ENCODE data around the gene TRPV6.

The TRPV6 gene

GRCh38 chr7:142868986-142869415 lies 16.5 kb downstream of the TRPV6 start:
- DNase-seq (ENCODE audit: low spot score): no peak

GRCh38 chr7:142868188-142868985 lies 17.2 kb downstream of the TRPV6 start:
- no peak for DNase-seq (ENCODE audit: low spot score)

- no peak for DNase-seq (ENCODE audit: low spot score)
Measured at GRCh38 chr7:142867398-142868187, 18.0 kb downstream of the TRPV6 start.

GRCh38 chr7:142867097-142867378 lies 18.5 kb downstream of the TRPV6 start:
- DNase-seq (ENCODE audit: low spot score): no peak

- no peak for DNase-seq (ENCODE audit: low spot score)
Measured at GRCh38 chr7:142866361-142867096, 19.0 kb downstream of the TRPV6 start.

- DNase-seq (ENCODE audit: low spot score): no peak
Measured at GRCh38 chr7:142865766-142866165, 19.8 kb downstream of the TRPV6 start.

GRCh38 chr7:142864980-142865747 lies 20.4 kb downstream of the TRPV6 start:
- no peak for DNase-seq (ENCODE audit: low spot score)

- no peak for DNase-seq (ENCODE audit: low spot score)
Measured at GRCh38 chr7:142863891-142864685, 21.5 kb downstream of the TRPV6 start.

GRCh38 chr7:142862786-142863400 lies 22.7 kb downstream of the TRPV6 start:
- no peak for DNase-seq (ENCODE audit: low spot score)

GRCh38 chr7:142862351-142862750 lies 23.2 kb downstream of the TRPV6 start:
- no peak for DNase-seq (ENCODE audit: low spot score)

GRCh38 chr7:142860968-142861367 lies 24.6 kb downstream of the TRPV6 start:
- no peak for DNase-seq (ENCODE audit: low spot score)

- peak; percentile 11 for DNase-seq (ENCODE audit: low spot score)
Measured at GRCh38 chr7:142859829-142860228, 25.7 kb downstream of the TRPV6 start.

- DNase-seq (ENCODE audit: low spot score): no peak
Measured at GRCh38 chr7:142859411-142859810, 26.1 kb downstream of the TRPV6 start.

- DNase-seq (ENCODE audit: low spot score): no peak
Measured at GRCh38 chr7:142857625-142858024, 27.9 kb downstream of the TRPV6 start.

- DNase-seq (ENCODE audit: low spot score): no peak
Measured at GRCh38 chr7:142856565-142857245, 28.8 kb downstream of the TRPV6 start.

- DNase-seq (ENCODE audit: low spot score): peak; percentile 20
Measured at GRCh38 chr7:142855756-142856564, 29.6 kb downstream of the TRPV6 start.

GRCh38 chr7:142855114-142855743 lies 30.3 kb downstream of the TRPV6 start:
- no peak for DNase-seq (ENCODE audit: low spot score)

- peak; percentile 57 for DNase-seq (ENCODE audit: low spot score)
Measured at GRCh38 chr7:142854372-142855113, 31.0 kb downstream of the TRPV6 start, which contains the start of gene EPHB6. Gene EPHB6, plus strand, starts transcription at chr7:142855076. Its CDS starts 8,152 bp downstream, at chr7:142863228.
